Nephron (organoid): ENCODE measurements around the gene DTNBP1.

Source experiments
- H3K27ac Mint-ChIP-seq, 3 experiments: 2 replicates each; pipeline ENCODE4 v1.8.0; 2020; ENCODE audit warnings: mixed read lengths in 3 of 3, mild to moderate bottlenecking in 2 of 3, moderate library complexity in 1 of 3
- H3K27me3 Mint-ChIP-seq: 2 replicates; pipeline ENCODE4 v1.8.0; 2021; ENCODE audit warnings: low read depth, mild to moderate bottlenecking, moderate library complexity, mixed read lengths
- H3K36me3 Mint-ChIP-seq: 2 replicates; pipeline ENCODE4 v1.8.0; 2020; ENCODE audit warnings: low read depth, mixed read lengths
- H3K4me1 Mint-ChIP-seq: 2 replicates; pipeline ENCODE4 v1.8.0; 2020; ENCODE audit warnings: mixed read lengths
- H3K4me3 Mint-ChIP-seq, 3 experiments: 2 replicates each; pipeline ENCODE4 v1.8.0; 2020; ENCODE audit warnings: mild to moderate bottlenecking in 3 of 3, mixed read lengths in 3 of 3, moderate library complexity in 2 of 3
- H3K9me3 Mint-ChIP-seq: 2 replicates; pipeline ENCODE4 v1.8.0; 2020; ENCODE audit warnings: mixed read lengths
- CTCF ChIP-seq, 3 experiments: fragments of 200-600 bp; sonication (generic); IDR thresholded peaks; one replicate each; pipeline ENCODE4 v1.5.0; 2021; ENCODE audit warnings: antibody characterized with exemption in 3 of 3; ENCODE audit not compliant: unreplicated experiment in 3 of 3

The DTNBP1 gene

DNA sequence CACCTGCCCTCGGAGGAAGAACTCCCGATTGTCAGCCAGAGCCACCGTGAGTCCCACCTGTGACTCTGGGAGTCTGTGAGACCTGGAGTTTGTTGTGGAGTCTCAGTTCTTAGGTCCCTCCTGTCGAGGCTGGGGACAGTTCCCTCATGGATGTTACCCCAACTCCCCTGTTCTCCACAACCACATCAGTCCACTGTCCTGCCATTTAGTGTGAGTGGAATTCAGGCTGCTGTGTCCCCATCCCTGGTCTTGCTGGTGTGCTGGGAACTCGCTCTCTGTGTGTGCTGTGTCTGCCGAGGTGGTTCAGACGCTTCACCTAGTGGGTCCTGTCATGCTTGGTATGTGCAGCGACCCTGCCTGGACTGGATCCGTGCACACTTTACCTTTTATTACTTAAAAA lies 163.2 kb downstream of the DTNBP1 start:
- Mint-ChIP-seq H3K4me1 (peaks cover 74% of the 10 kb centered on the region), H3K36me3 (peaks cover 78% of the 10 kb centered on the region), H3K9me3 (no peaks in the 10 kb centered on the region), H3K27me3 (no peaks in the 10 kb centered on the region), H3K4me3 (no peak overlapping the region), H3K27ac (peak overlapping the region in 1 of 3 experiments; percentile 26)
- TF ChIP-seq CTCF (IDR thresholded peaks at IDR 0.05; ENCODE audit: unreplicated experiment in 3 of 3): no peak

- H3K4me3 Mint-ChIP-seq: no peak overlapping the region
- H3K27me3 Mint-ChIP-seq: no peaks in the 10 kb centered on the region
- no peak overlapping the region for H3K27ac Mint-ChIP-seq
- H3K36me3 Mint-ChIP-seq: peaks cover 75% of the 10 kb centered on the region
- no peak for TF ChIP-seq CTCF (IDR thresholded peaks at IDR 0.05; ENCODE audit: unreplicated experiment in 3 of 3)
- H3K4me1 Mint-ChIP-seq: peaks cover 70% of the 10 kb centered on the region
- no peaks in the 10 kb centered on the region for H3K9me3 Mint-ChIP-seq
Measured at GRCh38 chr6:15499125-15499524, 163.7 kb downstream of the DTNBP1 start.

- H3K9me3 Mint-ChIP-seq: no peaks in the 10 kb centered on the region
- no peaks in the 10 kb centered on the region for H3K27me3 Mint-ChIP-seq
- peaks cover 70% of the 10 kb centered on the region for H3K4me1 Mint-ChIP-seq
- no peak overlapping the region for H3K4me3 Mint-ChIP-seq
- H3K27ac Mint-ChIP-seq: no peak overlapping the region
- H3K36me3 Mint-ChIP-seq: peaks cover 74% of the 10 kb centered on the region
- no peak for TF ChIP-seq CTCF (IDR thresholded peaks at IDR 0.05; ENCODE audit: unreplicated experiment in 3 of 3)
Measured at GRCh38 chr6:15498640-15499039, 164.2 kb downstream of the DTNBP1 start.

DNA sequence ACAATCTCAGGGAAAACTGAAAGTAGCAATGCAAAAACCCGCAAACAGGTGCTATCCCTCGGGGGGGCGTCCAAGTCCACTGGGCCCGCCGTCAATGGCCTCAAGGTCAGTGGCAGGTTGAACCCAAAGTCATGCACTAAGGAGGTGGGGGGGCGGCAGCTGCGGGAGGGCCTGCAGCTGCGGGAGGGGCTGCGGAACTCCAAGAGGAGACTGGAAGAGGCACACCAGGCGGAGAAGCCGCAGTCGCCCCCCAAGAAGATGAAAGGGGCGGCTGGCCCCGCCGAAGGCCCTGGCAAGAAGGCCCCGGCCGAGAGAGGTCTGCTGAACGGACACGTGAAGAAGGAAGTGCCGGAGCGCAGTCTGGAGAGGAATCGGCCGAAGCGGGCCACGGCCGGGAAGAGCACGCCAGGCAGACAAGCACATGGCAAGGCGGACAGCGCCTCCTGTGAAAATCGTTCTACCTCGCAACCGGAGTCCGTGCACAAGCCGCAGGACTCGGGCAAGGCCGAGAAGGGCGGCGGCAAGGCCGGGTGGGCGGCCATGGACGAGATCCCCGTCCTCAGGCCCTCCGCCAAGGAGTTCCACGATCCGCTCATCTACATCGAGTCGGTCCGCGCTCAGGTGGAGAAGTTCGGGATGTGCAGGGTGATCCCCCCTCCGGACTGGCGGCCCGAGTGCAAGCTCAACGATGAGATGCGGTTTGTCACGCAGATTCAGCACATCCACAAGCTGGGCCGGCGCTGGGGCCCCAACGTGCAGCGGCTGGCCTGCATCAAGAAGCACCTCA lies 166.3 kb downstream of the DTNBP1 start:
- H3K4me3 Mint-ChIP-seq: no peak overlapping the region
- H3K9me3 Mint-ChIP-seq: no peaks in the 10 kb centered on the region
- peaks cover 62% of the 10 kb centered on the region for H3K4me1 Mint-ChIP-seq
- TF ChIP-seq CTCF (IDR thresholded peaks at IDR 0.05; ENCODE audit: unreplicated experiment in 3 of 3): no peak
- no peak overlapping the region for H3K27ac Mint-ChIP-seq
- peaks cover 66% of the 10 kb centered on the region for H3K36me3 Mint-ChIP-seq
- H3K27me3 Mint-ChIP-seq: no peaks in the 10 kb centered on the region

DNA sequence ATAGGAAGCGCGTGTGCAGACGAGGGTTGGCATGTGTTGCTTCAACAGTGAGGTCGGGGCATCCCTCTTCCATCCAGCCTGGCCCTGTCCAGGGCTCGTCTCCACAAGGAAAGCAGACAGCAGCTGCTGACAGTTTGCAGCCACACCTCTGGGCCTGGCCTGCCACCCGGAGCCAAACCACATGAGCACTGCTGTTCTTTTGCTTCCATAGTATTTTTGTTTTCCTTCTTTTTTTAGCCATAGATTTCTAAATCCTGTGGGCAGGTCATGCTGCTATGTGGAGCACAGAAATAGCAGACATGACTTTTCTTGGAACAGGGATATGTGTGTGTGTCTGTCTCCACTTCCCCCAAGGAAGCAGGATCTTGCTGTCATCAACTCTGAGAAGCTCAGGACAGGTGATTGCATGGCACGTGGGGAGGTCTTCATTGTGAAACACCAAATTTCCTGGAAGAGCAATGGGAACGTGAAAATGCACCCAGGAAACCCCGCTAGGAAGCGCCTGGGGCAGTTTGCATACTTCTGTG lies 167.4 kb downstream of the DTNBP1 start:
- no peak for TF ChIP-seq CTCF (IDR thresholded peaks at IDR 0.05; ENCODE audit: unreplicated experiment in 3 of 3)
- peaks cover 55% of the 10 kb centered on the region for H3K36me3 Mint-ChIP-seq
- peaks cover 62% of the 10 kb centered on the region for H3K4me1 Mint-ChIP-seq
- H3K9me3 Mint-ChIP-seq: no peaks in the 10 kb centered on the region
- peak overlapping the region in 1 of 3 experiments; percentile 70 for H3K27ac Mint-ChIP-seq
- no peaks in the 10 kb centered on the region for H3K27me3 Mint-ChIP-seq
- H3K4me3 Mint-ChIP-seq: peak overlapping the region in 1 of 3 experiments; percentile 14
